ENCODE results near the gene CTNND2.

The CTNND2 gene

GRCh38 chr5:11311272-11311671 lies 593.0 kb downstream of the CTNND2 start:
- DNase-seq (ENCODE audit: low spot score): no peak

DNA sequence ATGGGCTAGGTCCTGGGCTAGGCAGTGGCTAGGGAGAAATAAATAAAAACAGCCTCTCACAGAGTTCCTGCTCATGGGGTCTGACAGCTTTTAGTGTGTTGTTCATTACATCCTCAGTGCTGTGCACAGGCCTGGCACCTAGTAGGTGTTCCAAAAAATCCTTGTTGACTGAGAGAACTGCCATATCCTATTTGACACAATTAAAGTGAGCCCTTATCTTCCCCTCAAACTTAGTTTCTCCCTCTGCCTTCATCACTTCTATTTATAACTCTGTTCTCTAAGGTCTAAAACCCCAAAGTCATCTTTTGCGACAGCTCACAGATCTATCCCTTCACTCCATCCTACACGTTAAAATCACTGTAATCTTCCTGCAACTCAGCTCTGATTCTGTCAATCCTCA lies 594.1 kb downstream of the CTNND2 start:
- DNase-seq (ENCODE audit: low spot score): no peak

- no peak for DNase-seq (ENCODE audit: low spot score)
Measured at GRCh38 chr5:11306365-11306764, 597.9 kb downstream of the CTNND2 start.

- no peak for DNase-seq (ENCODE audit: low spot score)
Measured at GRCh38 chr5:11305245-11305644, 599.0 kb downstream of the CTNND2 start.

- no peak for DNase-seq (ENCODE audit: low spot score)
Measured at GRCh38 chr5:11304641-11305040, 599.6 kb downstream of the CTNND2 start.

- DNase-seq (ENCODE audit: low spot score): no peak
Measured at GRCh38 chr5:11302663-11303062, 601.6 kb downstream of the CTNND2 start.

DNA sequence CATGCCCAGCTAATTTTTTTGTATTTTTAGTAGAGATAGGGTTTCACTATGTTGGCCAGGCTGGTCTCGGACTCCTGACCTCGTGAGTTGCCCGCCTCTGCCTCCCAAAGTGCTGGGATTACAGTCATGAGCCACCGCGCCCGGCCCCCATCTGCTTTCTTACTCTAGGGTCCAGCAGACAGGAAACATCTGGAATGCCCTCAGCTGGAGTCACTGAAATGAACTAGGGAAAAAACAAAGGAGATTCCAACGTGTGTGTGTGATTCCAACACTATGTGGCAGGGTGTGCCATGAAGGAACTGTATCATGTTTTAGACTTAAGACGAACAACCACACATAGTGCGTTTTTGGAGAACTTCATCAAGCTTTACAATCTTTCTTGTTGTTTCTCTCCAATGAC lies 603.1 kb downstream of the CTNND2 start:
- DNase-seq (ENCODE audit: low spot score): no peak

DNA sequence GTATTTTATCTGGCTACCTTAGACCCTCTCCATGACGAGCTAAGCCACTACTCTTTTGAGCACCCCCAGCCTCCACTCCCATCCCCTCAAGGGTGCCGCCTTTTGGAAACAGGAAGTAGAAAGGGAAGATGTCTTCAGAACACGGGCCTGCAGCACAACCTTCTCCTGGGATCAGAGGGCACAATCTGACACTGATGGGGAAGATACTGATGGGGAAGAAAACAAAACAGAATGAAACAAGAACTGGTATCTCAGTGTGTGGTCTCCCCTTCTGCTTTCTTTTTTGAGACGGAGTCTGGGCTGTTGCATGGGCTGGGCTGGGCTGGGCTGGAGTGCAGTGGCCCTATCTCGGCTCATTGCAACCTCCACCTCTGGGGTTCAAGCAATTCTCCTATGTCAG lies 603.5 kb downstream of the CTNND2 start:
- DNase-seq (ENCODE audit: low spot score): no peak

GRCh38 chr5:11298877-11299276 lies 605.4 kb downstream of the CTNND2 start:
- DNase-seq (ENCODE audit: low spot score): no peak

- no peak for DNase-seq (ENCODE audit: low spot score)
Measured at GRCh38 chr5:11293523-11293922, 610.7 kb downstream of the CTNND2 start.

DNA sequence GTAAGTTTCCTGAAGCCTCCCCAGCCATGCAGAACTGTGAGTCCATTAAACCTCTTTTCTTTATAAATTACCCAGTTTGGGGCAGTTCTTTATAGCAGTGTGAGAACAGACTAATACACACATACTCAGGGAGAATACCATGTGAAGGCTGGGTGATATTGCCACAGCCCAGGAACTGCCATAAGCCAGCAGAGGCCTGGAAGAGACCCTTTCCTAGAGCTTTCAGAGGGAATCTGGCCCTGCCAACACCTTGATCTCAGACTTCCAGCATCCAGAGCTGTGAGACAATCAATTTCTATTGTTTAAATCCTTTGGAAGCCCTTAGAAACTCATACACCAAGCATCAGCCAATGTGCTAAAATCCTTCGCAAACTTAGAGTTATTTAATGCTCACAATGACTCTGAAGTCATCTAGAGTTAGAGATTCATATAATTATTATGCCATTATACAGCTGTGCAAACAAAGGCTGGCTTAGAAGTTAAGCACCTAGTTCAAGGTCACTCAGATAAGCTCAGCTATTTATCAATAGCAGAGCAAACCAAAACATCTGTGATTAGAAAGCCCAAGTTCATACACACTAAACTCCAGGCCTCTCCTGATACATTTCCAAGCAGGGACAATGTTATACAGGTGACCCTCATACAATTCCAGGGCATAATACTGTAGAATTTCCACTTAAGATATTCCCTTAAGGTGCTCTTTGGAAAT lies 611.4 kb downstream of the CTNND2 start:
- DNase-seq (ENCODE audit: low spot score): no peak

DNA sequence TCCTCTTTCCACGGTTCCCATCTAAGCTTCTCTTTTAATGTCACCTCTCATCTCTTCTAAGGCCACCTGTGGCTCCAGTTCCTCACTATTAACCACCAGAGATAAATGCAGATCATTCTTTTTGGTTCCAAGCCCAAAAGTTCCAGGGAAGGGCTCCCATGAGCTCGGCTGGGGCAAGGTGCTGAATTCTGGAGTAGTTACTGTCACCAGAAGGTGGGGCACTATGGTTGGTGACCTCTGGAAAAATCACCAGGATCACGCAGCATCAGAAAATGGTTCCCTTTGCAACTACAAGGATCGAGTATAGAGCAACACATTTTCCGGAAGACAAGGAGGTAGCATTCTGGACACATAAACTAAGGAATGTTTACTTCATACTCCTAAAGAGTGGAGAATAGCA lies 614.5 kb downstream of the CTNND2 start:
- DNase-seq (ENCODE audit: low spot score): no peak

DNA sequence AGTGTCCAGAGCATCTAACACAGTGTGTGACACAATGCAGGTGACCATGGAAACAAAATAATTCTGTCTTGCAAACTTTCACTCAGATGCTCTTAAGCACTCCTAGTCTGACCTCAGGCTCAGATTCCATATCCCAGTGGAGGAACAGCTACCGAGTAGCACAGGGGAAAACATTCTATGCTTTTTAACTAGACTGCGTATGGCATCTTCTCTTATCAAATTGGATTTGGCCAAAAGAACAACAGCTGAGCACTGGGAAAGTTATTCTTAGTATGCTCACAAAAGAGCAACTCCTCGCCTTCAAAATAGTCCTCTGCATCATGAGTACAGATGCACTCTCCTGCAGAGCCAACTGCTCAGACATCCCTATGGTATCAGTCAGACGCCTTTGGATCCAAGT lies 615.0 kb downstream of the CTNND2 start:
- DNase-seq (ENCODE audit: low spot score): no peak

DNA sequence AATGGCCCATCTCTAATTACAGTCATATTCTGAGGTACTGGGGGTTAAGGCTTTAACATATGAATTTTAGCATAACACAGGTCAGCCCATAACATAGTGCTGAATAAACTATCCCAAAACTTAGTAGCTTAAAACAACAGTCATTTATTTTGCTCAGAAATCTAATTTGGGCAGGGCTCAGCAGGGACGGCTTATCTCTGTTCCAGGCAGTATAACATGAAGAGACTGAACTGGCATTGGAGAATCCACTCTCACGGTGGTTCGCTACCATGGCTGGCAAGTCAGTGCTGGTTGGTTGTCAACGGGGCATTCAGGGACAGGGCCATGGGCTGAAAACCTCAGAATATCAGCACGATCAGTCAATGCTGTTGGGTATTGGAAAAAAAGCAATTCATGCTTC lies 622.4 kb downstream of the CTNND2 start:
- no peak for DNase-seq (ENCODE audit: low spot score)

GRCh38 chr5:11277323-11277722 lies 626.9 kb downstream of the CTNND2 start:
- no peak for DNase-seq (ENCODE audit: low spot score)

GRCh38 chr5:11273180-11273903 lies 630.9 kb downstream of the CTNND2 start:
- DNase-seq (ENCODE audit: low spot score): no peak

- DNase-seq (ENCODE audit: low spot score): no peak
Measured at GRCh38 chr5:11269515-11269914, 634.7 kb downstream of the CTNND2 start.

DNA sequence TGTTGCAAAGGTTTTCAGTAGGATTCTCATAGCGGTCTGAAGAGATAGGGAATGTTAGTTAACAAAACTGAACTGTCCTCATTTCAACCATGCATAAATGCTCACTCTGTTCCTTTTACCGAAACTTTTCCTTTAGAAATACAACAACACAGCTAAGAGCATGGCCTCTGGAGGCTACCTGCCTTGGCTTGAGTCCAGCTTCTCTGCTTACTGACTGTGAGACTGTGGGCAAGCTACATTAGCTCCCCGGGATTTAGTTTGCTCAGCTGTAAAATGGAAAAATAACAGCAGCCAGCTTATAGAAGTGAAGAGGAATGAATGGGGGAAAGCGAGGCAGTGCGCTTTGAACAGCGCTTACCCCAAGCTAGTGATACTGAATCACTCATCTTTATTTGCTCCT lies 635.4 kb downstream of the CTNND2 start:
- no peak for DNase-seq (ENCODE audit: low spot score)

- DNase-seq (ENCODE audit: low spot score): no peak
Measured at GRCh38 chr5:11266331-11266730, 637.9 kb downstream of the CTNND2 start.

DNA sequence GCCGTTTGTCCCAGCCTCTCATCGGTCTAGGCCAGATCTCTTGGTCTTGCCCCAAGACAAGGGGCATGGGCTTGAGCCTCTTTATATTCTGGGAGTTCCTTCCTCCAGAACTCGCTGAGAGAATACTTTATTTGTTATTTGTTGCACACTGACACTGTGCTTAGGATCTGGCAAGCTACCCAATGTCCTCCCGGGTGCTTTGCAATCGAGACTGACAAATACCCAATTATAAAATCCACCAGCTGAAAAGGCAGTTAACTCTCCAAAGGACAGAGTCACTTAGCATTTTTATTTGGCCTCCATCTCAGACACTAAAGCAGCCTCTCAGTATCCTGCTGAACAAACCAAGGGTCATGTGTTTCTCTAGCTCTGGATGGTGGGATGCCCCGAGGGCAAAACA lies 643.0 kb downstream of the CTNND2 start:
- DNase-seq (ENCODE audit: low spot score): no peak

DNA sequence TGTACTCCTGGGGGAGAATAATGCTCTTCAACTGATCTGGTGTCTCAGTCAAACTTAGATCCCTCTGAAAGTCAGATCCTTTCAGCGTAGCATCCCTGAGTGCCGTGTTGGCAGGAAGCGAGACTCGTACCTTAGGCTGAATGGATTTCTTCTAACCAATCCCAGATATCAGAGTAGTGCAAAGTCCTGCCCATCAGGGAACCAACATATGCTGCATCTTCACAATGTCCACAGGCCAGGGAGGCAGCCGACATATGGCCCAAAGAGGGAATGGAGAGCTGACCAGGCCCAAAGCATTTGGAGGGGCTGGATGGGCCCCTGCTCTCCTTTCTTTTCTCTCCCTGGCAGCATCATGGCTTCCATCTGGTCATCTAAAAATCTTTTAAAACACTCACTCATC lies 646.2 kb downstream of the CTNND2 start:
- DNase-seq (ENCODE audit: low spot score): no peak

GRCh38 chr5:11252523-11252922 lies 651.7 kb downstream of the CTNND2 start:
- no peak for DNase-seq (ENCODE audit: low spot score)

DNA sequence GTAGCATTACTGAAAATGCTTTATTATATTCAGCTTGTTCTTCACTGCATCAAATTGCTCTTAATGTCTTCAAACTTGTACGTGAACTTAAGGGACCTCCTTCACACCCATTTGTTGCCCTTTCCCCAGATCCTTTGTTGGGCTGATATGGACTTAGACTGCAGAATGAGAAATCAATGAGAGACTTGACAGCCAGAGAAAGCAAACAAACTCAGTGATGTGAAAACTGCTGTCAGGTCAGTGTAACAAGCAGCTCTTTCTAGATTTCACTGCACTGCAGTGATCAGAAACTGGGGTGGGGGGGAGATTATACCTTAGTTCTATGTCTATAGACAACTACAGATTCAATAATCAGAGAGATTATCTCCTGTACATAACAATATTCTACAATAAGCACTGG lies 652.2 kb downstream of the CTNND2 start:
- DNase-seq (ENCODE audit: low spot score): no peak

DNA sequence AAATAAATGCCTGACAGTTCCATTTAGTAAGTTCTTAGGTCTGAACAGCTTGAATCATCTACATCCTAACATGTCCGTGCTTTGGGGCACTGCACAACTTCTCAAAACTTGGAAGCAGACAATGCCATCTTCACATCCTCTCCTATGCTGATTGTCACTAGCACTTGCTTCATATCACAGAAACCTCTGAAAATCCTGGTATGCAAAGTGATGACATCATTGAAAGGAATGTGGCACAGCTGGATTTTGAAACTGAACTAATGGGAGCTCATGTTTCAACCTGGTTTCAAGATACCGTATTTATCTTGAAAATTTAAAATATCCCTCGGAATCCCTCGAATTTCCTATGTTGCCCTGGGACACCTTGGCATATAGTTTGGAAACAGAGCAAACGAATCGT lies 653.0 kb downstream of the CTNND2 start:
- DNase-seq (ENCODE audit: low spot score): no peak

Data from hepatic stellate cell (primary cell).